ENCODE measurements around the gene CDC45. TPM values are rescaled to one million over a fixed set of nuclear protein-coding genes. Genes with fewer than 3 reads are reported as not detected.

The CDC45 gene
- total and polyA plus RNA-seq, 2 donors from 2014 or later, result 0.32 to 1.1 TPM

- peak in 1 of 5 donors; percentile 2 for DNase-seq
- Histone ChIP-seq H3K36me3 (ENCODE audit: control insufficient read depth in 2 of 3, insufficient read depth in 3 of 3, low read length in 3 of 3) (no peaks in the 10 kb centered on the region), H3K4me3 (ENCODE audit: low read length in 3 of 3) (no peak overlapping the region), H3K9ac (ENCODE audit: low read length in 3 of 3) (no peak overlapping the region), H3K9me3 (ENCODE audit: control insufficient read depth in 2 of 3, insufficient read depth in 1 of 3, low read length in 3 of 3) (no peaks in the 10 kb centered on the region), H3K27me3 (ENCODE audit: control insufficient read depth, insufficient read depth, low read length) (no peaks in the 10 kb centered on the region), H3K27ac (ENCODE audit: low read depth in 2 of 2, low read length in 2 of 2) (no peak overlapping the region), H3K4me1 (ENCODE audit: control insufficient read depth in 2 of 3, insufficient read depth in 2 of 3, low read depth in 1 of 3, low read length in 3 of 3) (no peaks in the 10 kb centered on the region)
- no peak for TF ChIP-seq CTCF (IDR thresholded peaks at IDR 0.05; ENCODE audit: borderline replicate concordance, extremely low read depth, insufficient read depth)
- no peak for FAIRE-seq
- intact Hi-C loops (cut with DNase I), result no loop called here
Observed at GRCh38 chr22:19537941-19538488, 58.3 kb downstream of the CDC45 start.

- TF ChIP-seq CTCF (IDR thresholded peaks at IDR 0.05; ENCODE audit: borderline replicate concordance, extremely low read depth, insufficient read depth), result no peak
- Histone ChIP-seq H3K4me1 (ENCODE audit: control insufficient read depth in 2 of 3, insufficient read depth in 2 of 3, low read depth in 1 of 3, low read length in 3 of 3) (no peaks in the 10 kb centered on the region), H3K36me3 (ENCODE audit: control insufficient read depth in 2 of 3, insufficient read depth in 3 of 3, low read length in 3 of 3) (no peaks in the 10 kb centered on the region), H3K4me3 (ENCODE audit: low read length in 3 of 3) (no peak overlapping the region), H3K9ac (ENCODE audit: low read length in 3 of 3) (no peak overlapping the region), H3K27ac (ENCODE audit: low read depth in 2 of 2, low read length in 2 of 2) (no peak overlapping the region), H3K27me3 (ENCODE audit: control insufficient read depth, insufficient read depth, low read length) (no peaks in the 10 kb centered on the region), H3K9me3 (ENCODE audit: control insufficient read depth in 2 of 3, insufficient read depth in 1 of 3, low read length in 3 of 3) (no peaks in the 10 kb centered on the region)
- DNase-seq (no peak), FAIRE-seq (no peak)
- intact Hi-C loops (cut with DNase I), result loop anchor here (5.0 kb wide), 1 partner anchor 152 kb away; no protein-coding TSS in a partner anchor
Observed at GRCh38 chr22:19540394-19540793, 60.7 kb downstream of the CDC45 start.

- Histone ChIP-seq H3K27me3 (ENCODE audit: control insufficient read depth, insufficient read depth, low read length) (no peaks in the 10 kb centered on the region), H3K36me3 (ENCODE audit: control insufficient read depth in 2 of 3, insufficient read depth in 3 of 3, low read length in 3 of 3) (no peaks in the 10 kb centered on the region), H3K27ac (ENCODE audit: low read depth in 2 of 2, low read length in 2 of 2) (no peak overlapping the region), H3K9ac (ENCODE audit: low read length in 3 of 3) (no peak overlapping the region), H3K9me3 (ENCODE audit: control insufficient read depth in 2 of 3, insufficient read depth in 1 of 3, low read length in 3 of 3) (no peaks in the 10 kb centered on the region), H3K4me1 (ENCODE audit: control insufficient read depth in 2 of 3, insufficient read depth in 2 of 3, low read depth in 1 of 3, low read length in 3 of 3) (no peaks in the 10 kb centered on the region), H3K4me3 (ENCODE audit: low read length in 3 of 3) (no peak overlapping the region)
- DNase-seq (peak in 1 of 5 donors; percentile 30), FAIRE-seq (no peak)
- intact Hi-C loops (cut with DNase I), result loop anchor here (5.0 kb wide), 1 partner anchor 148 kb away; no protein-coding TSS in a partner anchor
- TF ChIP-seq CTCF (IDR thresholded peaks at IDR 0.05; ENCODE audit: borderline replicate concordance, extremely low read depth, insufficient read depth), result no peak
Observed at GRCh38 chr22:19543970-19544708, 64.4 kb downstream of the CDC45 start.

Data from kidney (tissue), 14 donors.